H9 (cell line): ENCODE data around the gene IRF2. TPM values are rescaled to one million over a fixed set of nuclear protein-coding genes. Genes with fewer than 3 reads are reported as not detected.

Source experiments
- DNase-seq: peaks from one replicate; pipeline ENCODE4 v3.0.0-alpha.2; 2017
- H2AFZ ChIP-seq: one replicate; pipeline ENCODE4 v1.6.1; 2013; ENCODE audit warnings: mild to moderate bottlenecking, low read length, control low read depth, moderate library complexity
- H2AK5ac ChIP-seq: 2 replicates; pipeline ENCODE4 v1.6.1; 2013; ENCODE audit warnings: low read length, control low read depth, mixed read lengths; ENCODE audit not compliant: insufficient read length
- H2BK120ac ChIP-seq: one replicate; pipeline ENCODE4 v1.6.1; 2013; ENCODE audit warnings: low read depth, mild to moderate bottlenecking, low read length, control low read depth, inconsistent platforms; ENCODE audit not compliant: poor library complexity, severe bottlenecking
- H2BK12ac ChIP-seq: 2 replicates; pipeline ENCODE4 v1.6.1; 2013; ENCODE audit warnings: low read length, control low read depth, mixed read lengths, low read depth; ENCODE audit not compliant: insufficient read length
- H2BK15ac ChIP-seq: 2 replicates; pipeline ENCODE4 v1.6.1; 2013; ENCODE audit warnings: low read depth, low read length, control low read depth
- H2BK20ac ChIP-seq: one replicate; pipeline ENCODE4 v1.6.1; 2013; ENCODE audit warnings: low read depth, mild to moderate bottlenecking, low read length, control low read depth, inconsistent platforms; ENCODE audit not compliant: poor library complexity, severe bottlenecking
- H2BK5ac ChIP-seq: 2 replicates; pipeline ENCODE4 v1.6.1; 2013; ENCODE audit warnings: low read length, control low read depth, mixed read lengths; ENCODE audit not compliant: insufficient read length
- H3K14ac ChIP-seq: 2 replicates; pipeline ENCODE4 v1.6.1; 2013; ENCODE audit warnings: low read length, control low read depth; ENCODE audit not compliant: insufficient read depth
- H3K18ac ChIP-seq: 2 replicates; pipeline ENCODE4 v1.6.1; 2013; ENCODE audit warnings: low read depth, mild to moderate bottlenecking, mixed read lengths, low read length, control low read depth; ENCODE audit not compliant: insufficient read length
- H3K23ac ChIP-seq: 2 replicates; pipeline ENCODE4 v1.6.1; 2013; ENCODE audit warnings: low read length, control low read depth, mixed read lengths, low read depth; ENCODE audit not compliant: insufficient read length
- H3K23me2 ChIP-seq: 2 replicates; pipeline ENCODE4 v1.6.1; 2013; ENCODE audit warnings: low read depth, mild to moderate bottlenecking, mixed read lengths, low read length, control low read depth; ENCODE audit not compliant: insufficient read length, poor library complexity, severe bottlenecking
- H3K27ac ChIP-seq: 2 replicates; pipeline ENCODE4 v1.5.1; 2013; ENCODE audit warnings: low read length, control low read depth, mixed read lengths, low read depth; ENCODE audit not compliant: insufficient read length
- H3K27me3 ChIP-seq: 2 replicates; pipeline ENCODE4 v1.6.1; 2013; ENCODE audit warnings: low read length, control low read depth, inconsistent platforms; ENCODE audit not compliant: insufficient read depth
- H3K4ac ChIP-seq: 2 replicates; pipeline ENCODE4 v1.6.1; 2013; ENCODE audit warnings: low read depth, mild to moderate bottlenecking, control low read depth, inconsistent platforms, low read length, moderate library complexity
- H3K4me1 ChIP-seq: 2 replicates; pipeline ENCODE4 v1.6.1; 2013; ENCODE audit warnings: low read length, control low read depth, inconsistent platforms; ENCODE audit not compliant: insufficient read depth
- H3K4me2 ChIP-seq: 2 replicates; pipeline ENCODE4 v1.6.1; 2013; ENCODE audit warnings: low read length, control low read depth, mixed read lengths; ENCODE audit not compliant: insufficient read length, insufficient read depth
- H3K56ac ChIP-seq: 2 replicates; pipeline ENCODE4 v1.6.1; 2013; ENCODE audit warnings: low read depth, mild to moderate bottlenecking, mixed read lengths, low read length, control low read depth; ENCODE audit not compliant: insufficient read length
- H3K79me1 ChIP-seq: 2 replicates; pipeline ENCODE4 v1.6.1; 2013; ENCODE audit warnings: low read depth, mild to moderate bottlenecking, moderate library complexity, low read length, control low read depth, inconsistent platforms; ENCODE audit not compliant: insufficient read depth, poor library complexity, severe bottlenecking
- H3K79me2 ChIP-seq: 2 replicates; pipeline ENCODE4 v1.6.1; 2013; ENCODE audit warnings: low read length, control low read depth, inconsistent platforms; ENCODE audit not compliant: insufficient read depth
- H3K9ac ChIP-seq: 2 replicates; pipeline ENCODE4 v1.6.1; 2013; ENCODE audit warnings: low read length, control low read depth, mixed read lengths; ENCODE audit not compliant: insufficient read length; ENCODE audit errors: extremely low read depth
- H3K9me3 ChIP-seq: one replicate; pipeline ENCODE4 v1.6.1; 2013; ENCODE audit warnings: low read depth, low read length, inconsistent platforms; ENCODE audit not compliant: control insufficient read depth
- H3T11ph ChIP-seq: one replicate; pipeline ENCODE4 v1.6.1; 2013; ENCODE audit warnings: mild to moderate bottlenecking, low read length, control low read depth, inconsistent platforms
- H4K20me1 ChIP-seq: one replicate; pipeline ENCODE4 v1.6.1; 2013; ENCODE audit not compliant: control insufficient read depth, insufficient read length, insufficient read depth
- H4K5ac ChIP-seq: 2 replicates; pipeline ENCODE4 v1.6.1; 2013; ENCODE audit warnings: low read depth, mild to moderate bottlenecking, mixed read lengths, low read length, control low read depth; ENCODE audit not compliant: insufficient read length
- H4K8ac ChIP-seq: replicated peaks from 2 replicates; pipeline ENCODE4 v1.6.1; 2013; ENCODE audit warnings: low read length, control low read depth, mixed read lengths, low read depth; ENCODE audit not compliant: insufficient read length
- H4K91ac ChIP-seq: 2 replicates; pipeline ENCODE4 v1.6.1; 2013; ENCODE audit warnings: low read depth, mild to moderate bottlenecking, moderate library complexity, mixed read lengths, low read length, control low read depth; ENCODE audit not compliant: insufficient read length
- H3K27ac Mint-ChIP-seq, 3 experiments: 2 replicates in 2 of 3; 3 replicates in 1 of 3; pipeline ENCODE4 v1.8.0; 2020 to 2021; ENCODE audit warnings: mixed read lengths in 3 of 3, mild to moderate bottlenecking in 1 of 3, moderate library complexity in 1 of 3
- H3K27me3 Mint-ChIP-seq: 2 replicates; pipeline ENCODE4 v1.8.0; 2021; ENCODE audit warnings: low read depth, mild to moderate bottlenecking, moderate library complexity, mixed read lengths
- H3K36me3 Mint-ChIP-seq, 3 experiments: 2 replicates in 2 of 3; 3 replicates in 1 of 3; pipeline ENCODE4 v1.8.0; 2020 to 2021; ENCODE audit warnings: low read depth in 3 of 3, mixed read lengths in 3 of 3; ENCODE audit not compliant: insufficient read depth in 1 of 3
- H3K4me1 Mint-ChIP-seq, 2 experiments: 2 replicates each; pipeline ENCODE4 v1.8.0; 2020; ENCODE audit warnings: mixed read lengths in 2 of 2
- H3K4me3 Mint-ChIP-seq, 2 experiments: 2 replicates in 1 of 2; 3 replicates in 1 of 2; pipeline ENCODE4 v1.8.0; 2020 to 2021; ENCODE audit warnings: mild to moderate bottlenecking in 2 of 2, mixed read lengths in 2 of 2, moderate library complexity in 1 of 2
- H3K9me3 Mint-ChIP-seq, 2 experiments: 2 replicates in 1 of 2; 3 replicates in 1 of 2; pipeline ENCODE4 v1.8.0; 2020; ENCODE audit warnings: mild to moderate bottlenecking in 2 of 2, mixed read lengths in 2 of 2, moderate library complexity in 1 of 2
- WGBS: extraction: QIAGEN DNeasy Blood & Tissue Kit; methylation state at CpG from one replicate; pipeline ENCODE4 v1.1.7; 2013; ENCODE audit warnings: missing lambda C conversion rate, low lambda C conversion rate, mixed read lengths; ENCODE audit not compliant: insufficient read length; ENCODE audit errors: extremely low coverage; 5-methylcytosine and 5-hydroxymethylcytosine counted together
- total RNA-seq: library from RNA; stranded (reverse); gene quantifications from 2 replicates; pipeline ENCODE4 v1.2.1, GENCODE V29; 2021
- TF ChIP-seq, protein P1 (sequence below): fragments of 200-600 bp; sonication (generic); conservative IDR thresholded peaks from 3 replicates; pipeline ENCODE4 v1.8.0; 2021; ENCODE audit warnings: antibody characterized with exemption, mild to moderate bottlenecking

The IRF2 gene
- total RNA-seq, 1 experiment from 2014 or later = 13.5 TPM

GRCh38 chr4:184361443-184361842 is 112.9 kb downstream of the IRF2 start:
- Histone ChIP-seq H4K8ac (no peak overlapping the region), H2BK120ac (no peak overlapping the region), H2AFZ (no peak overlapping the region), H3K27me3 (no peaks in the 10 kb centered on the region), H4K20me1 (no peaks in the 10 kb centered on the region), H2BK12ac (no peak overlapping the region), H2BK5ac (no peak overlapping the region), H3K79me1 (no peaks in the 10 kb centered on the region), H3T11ph (no peak overlapping the region), H4K91ac (no peak overlapping the region), H3K4me1 (no peaks in the 10 kb centered on the region), H3K4ac (no peak overlapping the region), H4K5ac (no peak overlapping the region), H2BK15ac (no peak overlapping the region), H3K4me2 (no peak overlapping the region), H3K23ac (no peak overlapping the region), H3K18ac (no peak overlapping the region), H3K27ac (no peak overlapping the region), H2AK5ac (no peak overlapping the region), H3K79me2 (no peaks in the 10 kb centered on the region), H2BK20ac (no peak overlapping the region), H3K9ac (no peak overlapping the region), H3K9me3 (no peaks in the 10 kb centered on the region), H3K23me2 (no peaks in the 10 kb centered on the region), H3K56ac (no peak overlapping the region), H3K14ac (no peak overlapping the region)
- TF ChIP-seq, protein P1, sequence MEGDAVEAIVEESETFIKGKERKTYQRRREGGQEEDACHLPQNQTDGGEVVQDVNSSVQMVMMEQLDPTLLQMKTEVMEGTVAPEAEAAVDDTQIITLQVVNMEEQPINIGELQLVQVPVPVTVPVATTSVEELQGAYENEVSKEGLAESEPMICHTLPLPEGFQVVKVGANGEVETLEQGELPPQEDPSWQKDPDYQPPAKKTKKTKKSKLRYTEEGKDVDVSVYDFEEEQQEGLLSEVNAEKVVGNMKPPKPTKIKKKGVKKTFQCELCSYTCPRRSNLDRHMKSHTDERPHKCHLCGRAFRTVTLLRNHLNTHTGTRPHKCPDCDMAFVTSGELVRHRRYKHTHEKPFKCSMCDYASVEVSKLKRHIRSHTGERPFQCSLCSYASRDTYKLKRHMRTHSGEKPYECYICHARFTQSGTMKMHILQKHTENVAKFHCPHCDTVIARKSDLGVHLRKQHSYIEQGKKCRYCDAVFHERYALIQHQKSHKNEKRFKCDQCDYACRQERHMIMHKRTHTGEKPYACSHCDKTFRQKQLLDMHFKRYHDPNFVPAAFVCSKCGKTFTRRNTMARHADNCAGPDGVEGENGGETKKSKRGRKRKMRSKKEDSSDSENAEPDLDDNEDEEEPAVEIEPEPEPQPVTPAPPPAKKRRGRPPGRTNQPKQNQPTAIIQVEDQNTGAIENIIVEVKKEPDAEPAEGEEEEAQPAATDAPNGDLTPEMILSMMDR = no peak
- Mint-ChIP-seq H3K36me3 (no peaks in the 10 kb centered on the region), H3K9me3 (no peaks in the 10 kb centered on the region; a peak in 2 of 5 replicates), H3K4me3 (no peak overlapping the region), H3K27me3 (no peaks in the 10 kb centered on the region), H3K27ac (no peak overlapping the region), H3K4me1 (peaks cover 13 to 17% of the 10 kb centered on the region in 2 experiments)
- DNase-seq = no peak
- WGBS = no CpG with 5 or more reads among the region's 3 CpGs
